ENCODE measurements around the gene PTPRK.

The PTPRK gene

DNA sequence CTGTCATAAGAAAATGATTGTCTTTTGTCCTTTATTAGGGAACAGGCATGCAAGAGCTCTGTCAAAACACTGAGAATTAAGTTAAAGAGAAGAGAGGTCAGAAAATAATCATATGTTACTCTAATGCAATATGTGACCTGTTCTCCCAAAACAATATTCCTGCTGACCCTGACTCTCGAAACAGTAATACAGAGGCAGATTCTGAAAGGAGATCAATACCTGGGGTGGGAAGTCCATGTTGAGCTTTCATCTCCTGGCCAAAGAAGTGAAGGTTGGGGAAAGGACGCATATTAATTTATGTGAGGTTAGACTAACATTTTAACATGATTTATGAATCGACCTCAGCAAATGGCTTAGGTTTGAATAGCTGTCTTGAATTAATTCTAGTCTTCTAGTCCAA lies 243.0 kb downstream of the PTPRK start:
- WGBS (ENCODE audit: insufficient coverage, insufficient read length) = no CpG with 5 or more reads among the region's 3 CpGs
- Histone ChIP-seq H3K36me3 (ENCODE audit: control insufficient read depth, insufficient read depth, low read length) (no peaks in the 10 kb centered on the region), H3K4me3 (ENCODE audit: low read length) (no peak overlapping the region), H3K9me3 (ENCODE audit: control insufficient read depth, insufficient read depth, low read length) (no peaks in the 10 kb centered on the region), H3K27ac (ENCODE audit: low read length) (no peak overlapping the region), H3K27me3 (ENCODE audit: control insufficient read depth, insufficient read depth, low read length) (no peaks in the 10 kb centered on the region), H3K4me1 (ENCODE audit: control insufficient read depth, insufficient read depth, low read length) (no peaks in the 10 kb centered on the region)
- DNase-seq (ENCODE audit: low read depth, low spot score) = no peak

DNA sequence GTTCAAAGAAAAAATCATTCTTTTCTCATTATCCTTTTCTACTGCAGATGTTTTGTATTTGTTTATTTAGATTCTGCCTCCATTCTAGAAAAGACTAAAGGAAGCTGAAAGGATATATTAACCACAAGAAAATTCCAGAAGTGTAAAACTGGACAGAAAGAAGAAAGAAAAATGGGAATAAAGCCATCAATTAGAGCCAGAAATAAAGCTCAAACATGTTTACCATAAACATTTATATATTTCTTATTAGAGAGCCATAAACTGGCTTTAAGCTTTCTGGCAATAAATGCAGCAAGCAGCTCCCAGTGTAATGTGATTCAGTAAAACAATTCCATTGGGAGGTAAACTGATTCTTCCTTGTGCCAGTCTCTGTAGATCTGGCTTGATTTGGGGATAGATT lies 244.1 kb downstream of the PTPRK start:
- no peak overlapping the region for H3K27ac ChIP-seq (ENCODE audit: low read length)
- no peaks in the 10 kb centered on the region for H3K4me1 ChIP-seq (ENCODE audit: control insufficient read depth, insufficient read depth, low read length)
- no peaks in the 10 kb centered on the region for H3K27me3 ChIP-seq (ENCODE audit: control insufficient read depth, insufficient read depth, low read length)
- H3K36me3 ChIP-seq (ENCODE audit: control insufficient read depth, insufficient read depth, low read length) = no peaks in the 10 kb centered on the region
- no peaks in the 10 kb centered on the region for H3K9me3 ChIP-seq (ENCODE audit: control insufficient read depth, insufficient read depth, low read length)
- no peak overlapping the region for H3K4me3 ChIP-seq (ENCODE audit: low read length)
- DNase-seq (ENCODE audit: low read depth, low spot score) = no peak

DNA sequence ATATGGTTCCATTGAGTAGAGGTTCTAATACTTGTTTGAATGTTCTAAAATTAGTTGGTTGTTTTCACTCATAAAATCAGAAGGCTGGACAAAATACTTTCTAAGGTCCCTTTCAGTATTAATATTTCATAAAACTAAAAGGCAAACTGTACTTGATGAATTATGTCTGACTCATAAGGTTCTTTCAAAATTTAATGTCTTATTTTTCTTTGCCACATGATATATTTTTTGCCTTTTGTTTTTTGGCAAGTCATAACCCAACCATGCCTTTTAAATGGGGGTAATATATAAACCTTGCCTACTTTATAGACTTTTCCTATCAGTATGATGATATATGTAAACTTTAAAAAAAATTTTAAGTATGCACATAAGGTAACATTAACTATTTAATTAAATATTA lies 244.7 kb downstream of the PTPRK start:
- Histone ChIP-seq H3K4me3 (ENCODE audit: low read length) (no peak overlapping the region), H3K27ac (ENCODE audit: low read length) (no peak overlapping the region), H3K9me3 (ENCODE audit: control insufficient read depth, insufficient read depth, low read length) (no peaks in the 10 kb centered on the region), H3K36me3 (ENCODE audit: control insufficient read depth, insufficient read depth, low read length) (no peaks in the 10 kb centered on the region), H3K4me1 (ENCODE audit: control insufficient read depth, insufficient read depth, low read length) (no peaks in the 10 kb centered on the region), H3K27me3 (ENCODE audit: control insufficient read depth, insufficient read depth, low read length) (no peaks in the 10 kb centered on the region)
- DNase-seq (ENCODE audit: low read depth, low spot score) = no peak

DNA sequence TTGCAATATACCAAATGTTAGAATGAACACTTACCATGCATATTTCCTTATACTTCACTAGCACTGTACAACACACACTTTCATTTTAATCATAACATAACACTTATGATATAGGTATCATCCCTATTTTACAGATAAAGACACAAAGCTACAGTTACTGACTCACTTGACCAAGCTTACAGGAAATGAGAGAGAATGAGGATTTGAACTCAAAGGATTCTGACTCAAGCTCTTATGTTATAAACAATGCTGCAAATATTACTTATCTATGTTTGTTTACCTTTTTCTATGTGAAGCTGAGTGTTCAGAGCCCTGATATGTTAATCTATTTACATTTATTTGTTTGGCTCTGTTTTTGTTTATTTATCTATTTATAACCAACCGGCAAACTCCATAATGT lies 245.4 kb downstream of the PTPRK start:
- Histone ChIP-seq H3K27ac (ENCODE audit: low read length) (no peak overlapping the region), H3K27me3 (ENCODE audit: control insufficient read depth, insufficient read depth, low read length) (no peaks in the 10 kb centered on the region), H3K4me1 (ENCODE audit: control insufficient read depth, insufficient read depth, low read length) (no peaks in the 10 kb centered on the region), H3K9me3 (ENCODE audit: control insufficient read depth, insufficient read depth, low read length) (no peaks in the 10 kb centered on the region), H3K36me3 (ENCODE audit: control insufficient read depth, insufficient read depth, low read length) (no peaks in the 10 kb centered on the region), H3K4me3 (ENCODE audit: low read length) (no peak overlapping the region)
- DNase-seq (ENCODE audit: low read depth, low spot score) = no peak
- no CpG with 5 or more reads among the region's 1 CpG for WGBS (ENCODE audit: insufficient coverage, insufficient read length)

DNA sequence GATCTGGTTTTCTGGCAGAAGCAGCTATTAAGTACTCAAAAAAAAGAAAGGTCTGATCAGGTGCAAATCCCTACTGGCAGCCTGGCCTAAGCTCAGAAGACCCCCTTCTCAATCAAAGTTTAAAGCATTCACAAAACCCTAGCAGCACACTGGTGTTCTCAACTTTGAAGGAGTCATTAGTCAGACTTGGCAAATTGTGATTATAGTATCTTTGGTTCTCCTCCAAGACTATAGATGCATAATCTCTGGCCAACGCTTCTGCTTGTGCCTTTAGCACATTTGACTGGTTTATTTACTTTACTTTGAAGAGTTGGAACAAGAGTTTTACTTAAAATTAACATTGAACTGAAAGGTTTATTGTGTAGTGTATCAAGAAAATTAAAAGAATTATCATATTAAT lies 248.9 kb downstream of the PTPRK start:
- no peak for DNase-seq (ENCODE audit: low read depth, low spot score)
- H3K27me3 ChIP-seq (ENCODE audit: control insufficient read depth, insufficient read depth, low read length) = no peaks in the 10 kb centered on the region
- no peaks in the 10 kb centered on the region for H3K4me1 ChIP-seq (ENCODE audit: control insufficient read depth, insufficient read depth, low read length)
- H3K4me3 ChIP-seq (ENCODE audit: low read length) = no peak overlapping the region
- no peaks in the 10 kb centered on the region for H3K36me3 ChIP-seq (ENCODE audit: control insufficient read depth, insufficient read depth, low read length)
- no peaks in the 10 kb centered on the region for H3K9me3 ChIP-seq (ENCODE audit: control insufficient read depth, insufficient read depth, low read length)
- no peak overlapping the region for H3K27ac ChIP-seq (ENCODE audit: low read length)
- WGBS (ENCODE audit: insufficient coverage, insufficient read length) = no CpG with 5 or more reads among the region's 1 CpG

DNA sequence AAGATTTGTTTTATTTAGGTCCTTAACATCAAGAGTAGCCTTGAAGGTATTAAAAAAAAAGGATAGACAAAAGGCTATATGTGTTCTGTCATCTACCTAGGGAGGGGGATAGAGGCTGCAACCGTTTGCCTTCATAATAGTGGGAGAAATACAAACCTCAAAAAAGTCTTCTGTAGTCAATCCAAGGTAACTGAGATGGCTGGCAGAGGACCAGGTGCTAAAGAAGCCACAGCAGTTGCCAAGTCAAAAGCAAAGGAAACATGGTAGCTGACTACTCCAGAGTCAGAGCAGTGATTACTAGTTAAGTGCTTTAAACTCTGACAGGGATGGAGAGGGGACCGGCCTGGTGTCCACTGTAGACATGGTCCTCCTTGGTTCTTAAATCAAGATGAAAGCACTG lies 249.4 kb downstream of the PTPRK start:
- no CpG with 5 or more reads among the region's 2 CpGs for WGBS (ENCODE audit: insufficient coverage, insufficient read length)

DNA sequence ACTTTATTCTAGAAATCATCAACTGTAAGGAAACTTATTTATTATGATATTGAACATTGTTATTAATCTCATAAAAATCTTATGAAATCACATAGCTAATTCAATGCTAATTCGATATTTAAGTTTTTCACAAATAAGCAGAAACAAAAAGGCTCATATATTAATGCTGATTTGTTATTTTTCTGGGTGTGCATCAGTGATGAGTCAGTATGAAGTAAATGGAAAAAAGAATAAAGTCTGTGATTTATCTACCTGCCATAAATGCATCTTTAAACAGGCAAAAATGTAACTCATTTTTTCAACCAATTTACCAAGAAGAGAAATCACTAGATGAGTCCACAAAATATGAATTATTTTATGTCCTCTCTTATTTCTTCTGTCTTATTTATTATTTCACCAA lies 253.5 kb downstream of the PTPRK start:
- H3K36me3 ChIP-seq (ENCODE audit: control insufficient read depth, insufficient read depth, low read length) = no peaks in the 10 kb centered on the region
- no peak for DNase-seq (ENCODE audit: low read depth, low spot score)
- H3K27ac ChIP-seq (ENCODE audit: low read length) = no peak overlapping the region
- no peaks in the 10 kb centered on the region for H3K27me3 ChIP-seq (ENCODE audit: control insufficient read depth, insufficient read depth, low read length)
- H3K9me3 ChIP-seq (ENCODE audit: control insufficient read depth, insufficient read depth, low read length) = no peaks in the 10 kb centered on the region
- H3K4me3 ChIP-seq (ENCODE audit: low read length) = no peak overlapping the region
- H3K4me1 ChIP-seq (ENCODE audit: control insufficient read depth, insufficient read depth, low read length) = no peaks in the 10 kb centered on the region
- WGBS (ENCODE audit: insufficient coverage, insufficient read length) = no CpG with 5 or more reads among the region's 1 CpG

More for the DNA sequence above, 249.4 kb downstream of the PTPRK start:
- Histone ChIP-seq H3K27ac (ENCODE audit: low read length) (no peak overlapping the region), H3K9me3 (ENCODE audit: control insufficient read depth, insufficient read depth, low read length) (no peaks in the 10 kb centered on the region), H3K4me1 (ENCODE audit: control insufficient read depth, insufficient read depth, low read length) (no peaks in the 10 kb centered on the region), H3K36me3 (ENCODE audit: control insufficient read depth, insufficient read depth, low read length) (no peaks in the 10 kb centered on the region), H3K27me3 (ENCODE audit: control insufficient read depth, insufficient read depth, low read length) (no peaks in the 10 kb centered on the region), H3K4me3 (ENCODE audit: low read length) (no peak overlapping the region)
- no peak for DNase-seq (ENCODE audit: low read depth, low spot score)

DNA sequence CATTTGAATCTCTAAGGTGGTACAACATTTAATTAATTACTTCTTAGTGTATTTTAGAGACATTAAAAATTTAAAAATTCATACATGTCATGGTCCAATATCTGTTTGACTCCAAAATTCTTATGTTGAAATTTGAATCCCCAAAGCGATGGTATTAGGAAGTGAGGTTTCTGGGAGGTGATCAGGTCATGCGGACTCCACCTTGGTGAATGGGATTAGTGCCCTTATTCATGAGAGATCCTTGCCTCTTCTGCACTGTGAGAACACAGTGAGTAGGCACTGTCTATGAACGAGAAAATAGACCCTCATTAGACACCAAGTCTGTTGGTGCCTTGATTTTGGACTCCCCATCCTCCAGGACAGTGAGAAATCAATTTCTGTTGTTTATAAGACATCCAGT lies 254.7 kb downstream of the PTPRK start:
- Histone ChIP-seq H3K9me3 (ENCODE audit: control insufficient read depth, insufficient read depth, low read length) (no peaks in the 10 kb centered on the region), H3K27me3 (ENCODE audit: control insufficient read depth, insufficient read depth, low read length) (no peaks in the 10 kb centered on the region), H3K4me3 (ENCODE audit: low read length) (no peak overlapping the region), H3K27ac (ENCODE audit: low read length) (no peak overlapping the region), H3K36me3 (ENCODE audit: control insufficient read depth, insufficient read depth, low read length) (no peaks in the 10 kb centered on the region), H3K4me1 (ENCODE audit: control insufficient read depth, insufficient read depth, low read length) (no peaks in the 10 kb centered on the region)
- no CpG with 5 or more reads among the region's 3 CpGs for WGBS (ENCODE audit: insufficient coverage, insufficient read length)
- DNase-seq (ENCODE audit: low read depth, low spot score) = no peak

DNA sequence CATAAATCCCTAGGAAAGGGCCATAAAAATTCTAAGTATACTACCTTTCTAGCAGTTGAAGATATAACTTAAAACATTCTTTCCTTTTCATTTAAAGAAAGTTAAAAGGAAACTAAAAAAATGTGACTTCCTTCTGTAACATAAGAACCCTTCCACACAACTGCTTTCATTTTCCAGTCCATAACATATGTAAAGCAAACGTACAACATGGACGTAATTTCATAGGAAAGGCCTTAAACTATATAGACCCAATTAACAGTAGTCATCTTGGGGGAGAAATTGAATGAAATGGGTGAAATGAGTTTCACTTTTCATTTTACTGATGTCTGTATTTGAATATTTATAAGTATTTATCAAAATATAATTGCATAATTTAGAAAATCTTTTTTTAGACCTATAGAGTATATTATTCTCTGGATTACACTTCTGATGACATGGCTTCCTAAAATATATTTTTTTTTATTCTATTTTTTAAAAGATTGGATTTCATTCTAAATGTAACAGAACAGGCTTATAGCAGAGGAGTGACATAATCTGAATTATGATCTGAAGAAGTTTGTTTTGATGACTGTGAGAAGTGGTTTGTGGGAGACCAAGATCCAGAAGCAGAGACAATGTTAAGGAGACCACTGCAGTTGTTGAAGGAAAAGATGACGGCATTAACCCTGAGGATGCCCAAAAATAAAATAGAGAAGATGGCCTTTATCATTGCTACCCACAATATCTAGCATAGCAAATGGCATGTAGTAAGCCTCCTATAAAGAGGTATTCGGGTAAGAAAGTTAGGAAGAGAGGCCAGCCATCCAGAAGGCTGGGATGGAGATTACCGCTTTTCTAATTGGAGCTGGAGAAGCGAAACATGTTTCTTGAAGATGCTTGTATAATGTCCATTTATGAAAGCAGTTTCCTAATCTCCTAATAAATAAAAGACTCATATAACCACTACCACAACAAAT lies 260.4 kb downstream of the PTPRK start:
- Histone ChIP-seq H3K36me3 (ENCODE audit: control insufficient read depth, insufficient read depth, low read length) (no peaks in the 10 kb centered on the region), H3K9me3 (ENCODE audit: control insufficient read depth, insufficient read depth, low read length) (no peaks in the 10 kb centered on the region), H3K27ac (ENCODE audit: low read length) (no peak overlapping the region), H3K4me1 (ENCODE audit: control insufficient read depth, insufficient read depth, low read length) (no peaks in the 10 kb centered on the region), H3K27me3 (ENCODE audit: control insufficient read depth, insufficient read depth, low read length) (no peaks in the 10 kb centered on the region), H3K4me3 (ENCODE audit: low read length) (no peak overlapping the region)
- no peak for DNase-seq (ENCODE audit: low read depth, low spot score)
- no CpG with 5 or more reads among the region's 6 CpGs for WGBS (ENCODE audit: insufficient coverage, insufficient read length)

DNA sequence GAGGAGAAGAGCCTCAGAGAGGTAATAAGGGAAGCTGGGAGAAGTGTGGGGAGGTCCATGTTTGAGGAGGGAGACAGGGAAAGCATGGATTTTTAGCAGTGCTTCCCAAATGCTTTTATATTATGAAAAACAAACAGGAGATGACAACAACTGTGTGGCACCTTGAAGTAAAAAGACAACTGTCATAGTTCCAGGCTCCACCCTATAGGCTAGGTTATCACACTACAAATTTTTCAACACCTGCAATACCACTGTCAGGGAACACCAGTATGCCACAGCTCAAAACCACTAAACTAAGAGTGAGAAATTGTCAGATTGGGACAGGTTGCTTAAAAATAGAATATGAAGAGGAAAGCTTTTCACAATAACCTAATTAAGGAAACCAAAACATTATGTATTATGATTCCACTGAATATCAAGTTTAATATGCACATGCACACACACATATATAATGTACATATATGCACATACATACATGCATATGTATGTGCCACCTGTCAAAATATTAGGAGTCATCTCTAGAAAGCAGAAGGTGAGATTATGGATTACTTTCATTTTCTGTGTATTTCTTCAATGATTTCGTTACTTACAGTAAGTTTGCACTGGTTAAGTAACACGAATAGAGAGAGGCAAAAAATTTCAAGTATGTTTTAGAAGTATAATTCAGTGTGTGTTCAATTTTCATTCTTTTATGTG lies 261.2 kb downstream of the PTPRK start:
- no peak for DNase-seq (ENCODE audit: low read depth, low spot score)
- no peaks in the 10 kb centered on the region for H3K9me3 ChIP-seq (ENCODE audit: control insufficient read depth, insufficient read depth, low read length)
- H3K27me3 ChIP-seq (ENCODE audit: control insufficient read depth, insufficient read depth, low read length) = no peaks in the 10 kb centered on the region
- no peak overlapping the region for H3K4me3 ChIP-seq (ENCODE audit: low read length)
- WGBS (ENCODE audit: insufficient coverage, insufficient read length) = no CpG with 5 or more reads among the region's 2 CpGs
- H3K4me1 ChIP-seq (ENCODE audit: control insufficient read depth, insufficient read depth, low read length) = no peaks in the 10 kb centered on the region
- H3K27ac ChIP-seq (ENCODE audit: low read length) = no peak overlapping the region
- H3K36me3 ChIP-seq (ENCODE audit: control insufficient read depth, insufficient read depth, low read length) = no peaks in the 10 kb centered on the region

DNA sequence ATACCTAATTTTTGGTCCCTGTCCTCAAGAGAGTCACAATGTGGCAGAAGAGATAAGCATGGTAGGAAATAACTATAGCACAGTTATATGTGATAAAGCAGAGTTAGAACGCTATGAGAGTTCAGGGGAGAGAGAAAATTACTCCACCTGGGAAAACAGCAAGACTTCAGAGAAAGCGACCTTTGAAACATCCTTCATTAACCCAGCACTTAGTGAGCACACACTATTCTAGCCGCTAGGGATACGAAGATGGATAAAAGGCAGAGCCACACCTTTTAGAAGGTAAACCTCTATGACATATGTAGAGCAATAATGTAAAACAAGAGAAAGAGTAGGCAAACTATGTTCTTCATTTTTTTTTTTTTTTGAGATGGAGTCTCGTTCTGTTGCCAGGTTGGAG lies 264.3 kb downstream of the PTPRK start:
- Histone ChIP-seq H3K4me3 (ENCODE audit: low read length) (no peak overlapping the region), H3K27me3 (ENCODE audit: control insufficient read depth, insufficient read depth, low read length) (no peaks in the 10 kb centered on the region), H3K36me3 (ENCODE audit: control insufficient read depth, insufficient read depth, low read length) (no peaks in the 10 kb centered on the region), H3K9me3 (ENCODE audit: control insufficient read depth, insufficient read depth, low read length) (no peaks in the 10 kb centered on the region), H3K4me1 (ENCODE audit: control insufficient read depth, insufficient read depth, low read length) (no peaks in the 10 kb centered on the region), H3K27ac (ENCODE audit: low read length) (no peak overlapping the region)
- no CpG with 5 or more reads among the region's 5 CpGs for WGBS (ENCODE audit: insufficient coverage, insufficient read length)
- DNase-seq (ENCODE audit: low read depth, low spot score) = no peak
